HG02678 (cell line): Measurements from ENCODE around the gene KRT35.

Experiments
- ATAC-seq: cut with Tn5 transposase; IDR thresholded peaks from one replicate; pipeline ENCODE4 v1.9.1; 2021; ENCODE audit warnings: mild to moderate bottlenecking, moderate library complexity; ENCODE audit not compliant: unreplicated experiment

Gene KRT35

DNA sequence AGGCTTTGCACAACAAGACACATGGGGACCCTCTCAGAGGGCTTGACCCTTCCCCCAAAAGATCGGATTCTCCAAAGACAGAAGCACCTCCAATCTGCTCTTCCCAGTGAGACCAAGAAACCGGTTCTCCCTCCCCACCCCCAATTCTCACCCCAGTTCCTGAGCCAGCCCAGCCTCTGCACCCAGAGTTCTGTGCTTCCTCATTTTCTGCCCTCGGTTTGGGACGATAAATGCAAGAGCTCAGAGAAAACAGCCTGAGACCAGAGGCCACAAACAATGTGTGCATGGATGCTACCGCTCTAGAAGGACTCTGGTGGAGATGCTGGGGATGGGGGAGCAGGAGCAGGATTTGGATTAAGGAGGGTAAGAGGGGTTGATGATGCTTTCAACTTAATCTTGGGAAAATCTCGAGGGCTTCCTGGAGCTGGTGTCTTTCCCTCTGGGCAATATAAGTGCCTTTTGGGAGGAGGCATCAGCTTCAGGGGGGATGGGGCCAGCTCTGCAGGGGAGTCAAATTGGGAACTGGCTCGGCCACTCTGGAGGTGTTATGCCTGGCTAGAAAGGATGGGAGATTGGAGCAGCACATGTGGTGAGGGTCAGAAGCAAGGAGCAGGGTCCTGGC is 31.7 kb upstream of the KRT35 start:
- ATAC-seq = no peak

DNA sequence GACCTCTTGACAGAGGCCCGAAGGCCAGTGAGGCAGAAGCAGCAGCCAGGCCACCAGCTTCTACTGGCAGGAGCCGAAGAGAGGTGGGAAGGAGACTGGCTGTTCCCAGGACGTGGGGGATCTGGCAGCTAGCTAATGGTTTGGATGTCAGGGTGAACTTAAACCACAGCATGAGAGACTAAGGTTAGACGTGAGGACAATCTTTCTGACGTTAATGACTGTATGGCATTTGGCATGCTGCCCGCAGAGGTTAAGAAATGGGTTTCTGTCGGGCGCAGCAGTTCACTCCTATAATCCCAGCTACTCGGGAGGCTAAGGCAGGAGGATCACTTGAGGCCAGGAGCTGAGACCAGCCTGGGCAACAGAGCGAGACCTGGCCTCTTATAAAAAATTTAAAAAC is 30.8 kb upstream of the KRT35 start:
- ATAC-seq = no peak

DNA sequence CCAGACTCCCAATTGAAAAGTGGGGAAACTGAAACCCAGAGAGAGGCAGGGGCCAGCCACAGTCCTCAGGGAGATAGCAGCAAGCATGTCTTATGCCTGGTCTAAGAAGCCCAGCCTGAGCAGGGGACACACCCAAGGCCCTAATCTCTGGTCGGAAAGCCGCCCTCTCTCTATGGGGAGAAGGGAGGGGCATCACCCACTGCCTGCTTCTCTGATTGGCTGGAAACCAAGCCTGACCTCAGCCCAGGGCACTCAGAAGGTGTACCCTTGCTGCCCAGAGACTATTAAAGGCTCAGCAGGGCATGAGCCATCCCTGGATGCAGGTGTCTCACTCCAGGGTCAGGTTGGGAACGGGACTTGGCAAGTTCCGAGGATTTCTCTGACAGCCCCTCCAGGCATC is 30.2 kb upstream of the KRT35 start:
- ATAC-seq = no peak

DNA sequence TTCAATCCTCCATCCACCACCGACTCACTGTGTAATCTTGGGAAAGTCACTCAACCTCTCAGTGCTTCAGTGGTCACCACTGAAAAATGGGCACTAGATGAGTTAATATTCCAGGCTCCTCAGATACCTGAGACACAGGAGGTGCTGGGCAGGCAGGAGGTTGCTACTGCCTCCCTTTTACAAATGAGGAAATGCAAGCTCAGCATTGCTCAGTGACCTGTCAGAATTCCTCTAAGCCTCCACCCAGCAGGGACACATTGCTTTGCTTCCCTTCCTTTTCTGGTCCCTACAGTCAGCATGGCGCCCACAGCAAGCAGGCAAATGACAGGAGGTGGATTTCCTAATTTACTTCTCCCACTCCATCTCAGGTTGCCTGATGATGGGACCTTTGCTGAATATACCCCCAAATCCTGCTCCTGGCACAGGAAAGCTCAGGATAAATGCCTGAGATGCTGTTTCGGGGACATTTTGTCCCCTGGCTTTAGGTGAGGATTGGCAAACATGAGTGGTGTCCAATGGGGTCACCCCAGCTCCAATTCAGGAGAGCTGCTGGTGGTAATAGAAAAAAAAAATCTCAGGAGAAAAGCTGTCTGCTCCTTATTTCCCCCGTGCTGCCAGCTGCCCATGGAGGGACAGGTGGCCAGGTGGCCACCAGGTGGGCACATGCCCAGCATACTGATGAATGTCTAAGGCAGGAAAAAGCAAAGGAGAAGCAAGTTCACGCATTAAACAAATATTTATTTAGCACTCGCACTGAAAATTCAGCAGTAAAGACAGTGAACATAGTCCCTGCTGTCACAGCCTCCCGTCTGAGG is 29.5 kb upstream of the KRT35 start:
- ATAC-seq = no peak

DNA sequence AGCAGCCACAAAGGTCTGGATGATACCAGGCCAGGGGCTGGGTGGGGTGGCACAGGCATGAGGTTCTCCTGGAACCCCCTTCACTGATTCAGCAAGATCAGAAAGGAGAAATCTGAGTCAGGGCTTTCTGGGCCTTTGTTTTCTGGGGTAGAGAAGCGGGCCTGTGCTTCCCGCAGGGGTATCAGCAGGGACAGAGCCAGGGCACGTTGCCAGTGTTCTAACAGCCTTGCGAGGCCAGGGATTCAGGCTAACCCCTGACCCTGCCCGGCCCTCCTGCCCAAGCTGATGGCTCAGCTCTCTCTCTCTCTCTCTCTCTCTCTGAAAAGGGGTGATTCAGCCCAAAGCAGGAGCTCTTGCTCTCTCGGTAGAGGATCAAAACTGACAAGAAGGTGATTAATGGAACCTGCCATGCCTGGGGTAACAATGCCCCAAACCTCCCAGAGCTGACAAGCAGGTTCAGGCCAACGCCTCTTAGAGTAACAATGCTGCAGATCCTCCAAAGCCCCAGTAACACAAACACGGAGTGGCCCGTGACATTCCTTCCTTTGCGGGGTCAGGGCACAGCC is 26.4 kb upstream of the KRT35 start:
- ATAC-seq = no peak

DNA sequence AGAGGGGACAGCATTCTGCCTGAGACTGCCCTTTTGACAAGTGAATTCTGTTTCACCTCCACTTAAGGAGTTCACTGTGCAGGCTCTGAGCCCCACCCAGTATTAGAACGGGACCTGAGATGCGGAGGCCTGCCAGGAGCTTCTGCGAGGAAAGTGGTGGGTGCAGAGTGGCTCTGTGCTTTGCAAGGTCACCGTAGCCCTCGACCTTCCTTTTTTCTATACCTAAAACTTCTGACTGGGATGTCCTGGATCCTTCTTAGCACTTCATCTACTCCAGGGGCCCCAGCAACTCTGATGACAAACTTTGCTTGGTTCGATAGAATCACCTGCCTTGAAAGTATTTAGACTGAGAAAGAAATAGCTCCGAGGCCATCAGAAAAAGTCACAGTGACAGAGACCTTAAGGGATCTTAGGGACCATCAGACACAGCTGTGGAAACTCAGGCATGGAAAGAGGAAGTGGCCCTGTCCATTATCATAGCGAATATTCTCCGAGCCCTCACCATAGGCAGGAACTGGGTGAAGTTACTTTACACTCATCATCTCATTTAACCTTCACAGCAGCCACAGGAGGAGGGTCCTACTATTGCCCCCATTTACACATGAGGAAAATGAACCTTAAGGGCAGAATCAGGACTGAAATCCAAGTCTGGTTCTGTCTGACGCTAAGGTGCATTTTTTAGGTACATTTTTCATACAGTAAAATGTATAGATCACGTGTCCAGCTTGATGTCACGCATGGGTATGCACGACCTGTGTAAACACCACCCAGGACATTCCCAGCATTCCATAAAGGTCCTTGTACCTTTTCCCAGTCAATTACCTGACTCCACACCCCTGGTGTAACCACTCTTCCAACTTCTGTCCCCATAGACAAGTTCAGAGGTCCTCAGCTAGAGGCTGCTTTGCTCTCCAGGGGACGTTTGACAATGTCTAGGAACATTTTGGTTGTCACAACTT is 25.1 kb upstream of the KRT35 start:
- no peak for ATAC-seq

DNA sequence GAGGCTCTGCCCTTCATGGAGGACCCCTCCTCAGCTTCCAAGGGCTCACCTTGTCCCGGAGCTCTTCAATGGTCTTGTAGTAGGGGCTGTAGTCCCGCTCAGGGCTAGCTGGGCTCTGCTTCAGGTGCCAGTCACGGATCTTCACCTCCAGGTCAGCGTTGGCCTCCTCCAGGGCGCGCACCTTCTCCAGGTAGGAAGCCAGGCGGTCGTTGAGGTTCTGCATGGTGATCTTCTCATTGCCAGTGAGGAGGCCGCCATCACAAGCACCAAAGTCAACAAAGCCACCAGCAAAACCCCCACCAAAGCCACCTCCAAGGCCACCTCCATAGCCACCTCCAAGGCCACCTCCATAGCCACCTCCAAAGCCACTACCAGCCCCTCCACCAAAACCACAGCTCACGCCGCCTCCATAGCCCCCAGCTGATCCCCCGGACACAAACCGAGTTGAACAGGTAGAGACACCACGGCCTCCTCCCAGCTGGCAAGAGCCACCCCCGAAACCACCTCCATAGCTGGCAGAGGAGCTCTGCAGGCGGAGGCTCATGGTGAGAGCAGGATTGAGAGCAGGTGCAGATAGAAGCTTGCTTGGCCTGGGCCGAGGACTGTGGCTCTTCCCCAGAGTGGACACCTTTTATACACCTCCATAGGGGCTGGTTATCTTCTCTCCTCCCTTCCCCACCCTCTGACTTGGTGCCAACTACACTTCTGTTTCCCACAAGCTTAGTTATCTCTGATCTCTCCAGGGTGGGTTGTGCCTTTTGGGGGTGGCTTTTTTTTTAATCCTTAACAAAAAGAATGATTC is 24.3 kb upstream of the KRT35 start, which contains the start of gene KRT13:
Gene KRT13 (minus strand): TSS at position 606 of the 802 bp plus-strand sequence. CDS start 62 bp downstream, at position 544.
- no peak for ATAC-seq

DNA sequence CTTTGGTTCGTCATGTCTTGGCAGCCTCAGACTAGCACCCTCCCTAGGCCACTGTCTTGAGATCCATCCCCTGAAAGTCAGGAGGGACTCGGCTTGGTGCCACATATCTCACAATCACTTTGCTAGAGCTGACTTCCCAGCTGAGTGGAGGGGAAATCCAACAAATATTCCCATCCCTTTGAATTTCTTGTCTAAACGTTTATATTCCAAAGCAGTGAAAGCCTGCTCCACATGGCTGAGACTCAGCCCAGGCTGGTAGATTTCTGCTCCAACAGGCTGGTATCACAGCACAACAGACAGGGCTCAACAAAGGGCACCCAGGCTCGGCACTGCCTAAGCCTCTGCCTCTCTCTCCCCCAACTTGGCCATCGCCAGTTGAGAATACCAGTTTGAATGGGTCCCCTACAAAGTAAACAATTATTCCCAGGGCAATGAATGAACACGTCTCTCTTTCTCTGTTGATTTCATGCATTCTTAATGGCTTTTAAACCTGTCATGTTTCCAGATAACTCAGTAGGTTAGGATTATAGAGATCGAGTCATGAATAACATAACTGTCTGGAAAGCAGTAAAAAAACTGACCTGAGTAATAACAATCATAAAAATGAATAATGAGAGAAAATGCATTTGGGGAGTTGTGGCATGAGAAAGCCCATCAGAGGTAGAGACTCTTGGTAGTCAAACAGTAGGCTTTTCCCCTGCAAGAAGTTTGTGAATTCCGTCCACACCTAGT is 23.5 kb upstream of the KRT35 start:
- no peak for ATAC-seq

DNA sequence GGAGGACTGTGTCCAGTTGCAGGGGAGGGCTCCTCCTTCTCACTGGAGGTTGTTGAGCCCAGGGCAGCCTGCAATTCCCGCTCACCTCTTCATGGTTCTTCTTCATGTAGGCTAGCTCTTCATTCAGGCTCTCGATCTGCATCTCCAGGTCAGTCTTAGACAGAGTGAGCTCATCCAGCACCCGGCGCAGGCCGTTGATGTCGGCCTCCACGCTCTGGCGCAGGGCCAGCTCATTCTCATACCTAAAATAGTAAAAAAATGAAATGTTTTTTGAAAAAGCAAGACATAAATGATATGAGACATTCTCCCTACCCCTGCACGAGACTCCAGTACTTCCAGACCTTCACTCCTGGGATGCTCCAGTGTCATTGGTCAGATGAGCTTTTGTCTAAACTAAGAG is 22.3 kb upstream of the KRT35 start:
- no peak for ATAC-seq

DNA sequence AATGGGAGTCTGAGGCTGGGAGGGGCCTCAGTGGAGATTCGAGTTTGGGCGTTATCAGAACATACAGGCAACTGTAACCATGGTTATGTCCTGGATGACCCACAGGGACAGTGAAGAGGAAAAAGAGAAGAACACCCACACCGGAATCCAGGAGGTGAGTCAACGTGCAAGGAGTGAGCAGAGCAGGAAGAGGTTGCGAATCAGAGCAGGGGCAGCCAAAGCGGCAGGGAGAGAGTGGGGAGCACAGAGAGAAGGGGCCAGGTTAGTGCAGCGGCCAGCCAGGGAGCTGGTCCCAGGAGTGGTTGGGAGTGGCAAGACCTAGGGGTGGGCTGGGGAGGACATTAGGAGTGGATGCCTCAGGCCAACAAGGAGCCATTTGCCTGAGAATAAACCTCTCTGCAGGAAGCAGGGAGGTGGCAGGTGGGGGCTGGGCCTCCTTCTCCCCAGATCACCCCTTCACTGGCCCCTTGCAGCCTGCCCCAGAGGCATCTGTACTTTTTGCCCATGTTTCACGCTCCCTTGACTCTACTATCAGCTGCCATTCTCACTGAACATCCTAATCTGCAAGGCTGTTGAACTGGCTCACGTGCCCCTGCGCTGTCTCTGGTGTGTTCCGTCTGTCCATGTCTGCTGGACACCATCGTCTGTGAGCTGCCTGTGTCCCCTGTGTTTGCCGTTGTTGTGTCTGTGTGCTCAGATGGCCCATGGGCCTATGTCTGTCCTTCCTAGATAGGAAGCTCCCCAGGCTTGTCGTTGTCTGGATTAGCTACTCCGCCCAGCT is 19.4 kb upstream of the KRT35 start:
- no peak for ATAC-seq

DNA sequence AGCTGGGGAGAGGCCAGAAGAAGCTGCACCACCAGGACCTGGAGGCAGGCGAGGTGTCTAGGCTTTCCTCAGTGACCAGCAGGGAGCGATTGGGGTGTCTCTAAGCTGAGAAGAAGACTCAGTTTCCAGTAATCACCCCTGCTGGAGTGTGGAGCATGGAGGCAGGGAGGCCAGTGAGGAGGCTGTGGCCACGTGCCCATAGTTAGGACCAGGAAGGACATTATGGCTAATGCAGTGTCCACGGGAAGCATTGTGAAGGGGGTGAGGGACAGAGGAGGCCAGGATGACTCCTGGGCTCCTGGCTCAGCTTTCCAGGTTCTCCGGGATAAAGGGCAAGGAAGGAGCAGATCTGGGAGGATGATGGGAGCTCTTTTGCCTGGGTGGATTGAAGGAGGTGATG is 18.8 kb upstream of the KRT35 start:
- no peak for ATAC-seq

DNA sequence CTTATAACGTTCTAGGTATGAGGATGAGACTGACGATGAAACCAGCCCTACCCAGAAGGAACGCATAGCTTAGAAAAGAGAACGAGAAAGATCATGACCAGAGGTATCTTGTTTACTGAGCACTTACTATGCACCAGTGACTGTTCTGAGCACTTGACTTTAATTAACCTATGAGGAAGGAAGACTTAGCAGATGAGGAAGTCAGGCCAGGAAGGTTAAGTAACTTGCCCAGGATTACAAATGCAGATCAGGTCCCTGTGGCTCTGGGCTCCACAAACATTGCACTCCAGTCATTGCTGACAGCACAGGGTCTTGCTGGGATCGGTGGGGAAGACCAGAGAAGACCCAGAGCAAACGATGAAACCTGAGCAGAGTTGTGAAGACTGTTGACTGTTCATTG is 17.3 kb upstream of the KRT35 start:
- ATAC-seq = no peak

DNA sequence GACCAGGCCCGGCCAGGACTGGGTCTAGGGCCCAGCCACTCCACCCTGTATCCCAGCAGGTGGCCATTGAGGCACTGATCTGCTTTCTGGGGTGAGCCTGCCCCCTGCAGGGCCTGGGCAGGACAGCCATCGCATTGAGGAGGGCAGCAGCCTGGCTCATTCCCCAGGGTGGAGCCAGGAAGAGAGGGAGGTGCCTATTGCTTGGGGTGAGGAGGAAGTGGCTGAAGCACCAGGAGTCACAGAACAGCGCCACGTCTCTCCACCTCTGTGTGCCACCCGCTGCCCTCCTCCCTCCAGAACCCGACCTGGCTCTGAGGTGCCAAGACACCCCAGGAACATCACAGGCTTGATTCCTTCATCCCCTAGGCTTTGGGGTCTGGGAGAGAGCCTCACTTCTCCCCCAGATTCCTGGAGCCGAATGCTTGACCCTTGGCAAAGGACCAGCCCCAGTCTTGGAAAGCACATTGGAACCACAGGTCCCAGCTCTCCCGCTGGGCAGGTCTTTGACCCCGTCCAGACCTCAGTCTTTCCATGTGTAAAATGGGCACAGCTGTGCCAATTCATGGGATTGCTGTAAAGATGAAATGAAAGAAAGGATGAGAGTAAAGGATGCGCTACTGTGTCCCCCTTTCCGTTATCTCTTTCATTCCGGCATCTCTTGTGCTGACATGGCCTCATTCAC is 16.0 kb upstream of the KRT35 start:
- peak; percentile 73 for ATAC-seq

DNA sequence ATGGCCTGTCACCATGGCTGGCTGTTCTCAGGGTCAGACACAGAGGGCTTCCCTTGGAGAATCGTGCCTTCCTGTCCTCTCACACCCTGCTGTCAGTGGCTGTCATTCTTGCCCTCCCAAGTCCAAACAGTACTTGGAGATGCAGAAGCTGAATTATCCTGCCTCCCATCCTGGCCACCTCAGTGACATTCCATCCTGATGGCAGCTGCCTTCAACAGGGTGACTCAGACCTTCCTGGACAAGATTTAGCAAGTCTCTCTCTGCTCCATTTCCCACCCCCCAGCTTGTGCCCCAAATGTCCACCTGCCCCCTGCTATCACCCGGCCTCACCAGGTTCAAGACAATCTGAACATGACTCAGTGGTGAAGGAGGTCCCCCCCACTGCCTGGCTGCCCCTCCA is 13.6 kb upstream of the KRT35 start:
- no peak for ATAC-seq

DNA sequence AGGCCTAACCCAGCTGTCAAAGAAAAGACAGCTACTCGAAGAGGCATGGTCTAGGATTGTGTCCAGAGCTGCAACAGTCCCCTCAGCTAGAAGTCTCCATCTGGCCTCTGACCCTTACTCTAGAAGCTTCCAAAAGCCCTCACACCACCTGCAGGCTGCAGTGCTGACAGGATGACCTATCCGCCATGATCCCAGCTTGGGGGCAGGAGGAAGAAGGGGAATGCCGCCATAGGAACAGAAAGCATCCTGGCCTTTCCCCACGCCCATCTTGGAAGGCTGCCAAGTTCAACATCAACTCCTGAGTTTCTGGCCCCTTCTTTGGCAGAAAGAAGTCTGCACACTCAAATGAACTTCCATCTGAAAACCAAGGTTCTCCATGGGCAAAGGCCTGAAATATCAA is 11.8 kb upstream of the KRT35 start:
- ATAC-seq = no peak

DNA sequence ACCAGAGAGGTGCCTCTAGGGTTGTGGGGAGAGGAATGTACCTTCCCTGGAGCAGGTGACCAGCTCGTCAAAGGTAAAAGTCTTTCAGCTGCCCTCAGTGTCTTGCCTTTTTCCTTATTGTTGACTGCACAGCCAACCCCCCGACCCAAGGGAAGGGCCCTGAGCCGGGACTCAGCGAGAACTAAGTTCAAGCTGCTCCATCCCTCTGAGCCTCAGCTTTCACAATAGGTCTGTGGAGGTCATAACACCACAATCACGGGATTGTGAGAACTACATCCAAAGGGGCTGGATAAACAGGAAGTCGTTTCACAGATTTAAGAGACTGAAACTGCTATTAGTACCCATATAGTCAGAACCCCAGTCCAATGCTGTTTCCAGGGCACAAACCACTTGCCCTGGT is 11.4 kb upstream of the KRT35 start:
- ATAC-seq = no peak

DNA sequence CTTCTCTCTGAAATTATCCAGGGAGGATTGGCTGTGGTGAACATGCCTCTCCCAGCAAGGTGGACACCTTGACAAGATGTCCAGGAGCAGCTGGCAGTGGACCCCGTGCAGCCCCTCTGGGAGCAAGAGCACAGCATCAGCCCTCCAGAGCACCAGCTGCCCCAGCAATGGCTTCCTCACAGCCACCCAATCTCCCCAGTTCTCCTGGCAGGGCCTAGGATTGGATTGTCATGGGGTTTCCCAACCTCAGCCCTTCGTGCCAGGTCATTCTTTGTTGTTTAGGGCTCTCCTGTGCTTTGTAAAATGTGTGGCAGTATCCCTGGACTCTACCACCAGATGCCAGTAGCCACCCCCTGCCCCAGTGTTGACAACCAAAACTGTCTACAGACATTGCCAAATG is 10.5 kb upstream of the KRT35 start:
- no peak for ATAC-seq
